Stimulated activated CD4-positive, alpha-beta T cell treated with anti-CD3 and anti-CD28 coated beads, Interleukin-15, amount 100 ng/mL, for 1 hour (primary cell): ENCODE results near the gene ZNF236.
"Not testable (repeated sequence)": the region's sequence is repeated elsewhere in the genome, so short reads cannot be mapped to it uniquely, and the experiment has no call there.

Experiments used
- DNase-seq, 2 donors: peaks; one replicate each; pipeline ENCODE4 v3.0.0-alpha.2; 2020; ENCODE audit warnings: low read depth in 1 of 2, low spot score in 1 of 2

Gene ZNF236

GRCh38 chr18:77002496-77002895 lies 180.1 kb downstream of the ZNF236 start:
- no peak for DNase-seq

GRCh38 chr18:77003316-77003715 lies 181.0 kb downstream of the ZNF236 start:
- no peak for DNase-seq

- DNase-seq: no peak
Measured at GRCh38 chr18:77004555-77005380, 182.4 kb downstream of the ZNF236 start.

GRCh38 chr18:77005651-77006195 lies 183.4 kb downstream of the ZNF236 start:
- DNase-seq: no peak

GRCh38 chr18:77006305-77007175 lies 184.2 kb downstream of the ZNF236 start:
- no peak for DNase-seq

- no peak for DNase-seq
Measured at GRCh38 chr18:77007251-77007650, 184.9 kb downstream of the ZNF236 start.

GRCh38 chr18:77008006-77008405 lies 185.6 kb downstream of the ZNF236 start:
- no peak for DNase-seq

- DNase-seq: no peak
Measured at GRCh38 chr18:77008576-77009315, 186.4 kb downstream of the ZNF236 start.

- DNase-seq: no peak
Measured at GRCh38 chr18:77009675-77010074, 187.3 kb downstream of the ZNF236 start.

GRCh38 chr18:77012120-77012519 lies 189.8 kb downstream of the ZNF236 start:
- no peak for DNase-seq

- no peak for DNase-seq
Measured at GRCh38 chr18:77012806-77013541, 190.6 kb downstream of the ZNF236 start.

- no peak for DNase-seq
Measured at GRCh38 chr18:77013811-77014521, 191.6 kb downstream of the ZNF236 start.

GRCh38 chr18:77014538-77014937 lies 192.2 kb downstream of the ZNF236 start:
- no peak for DNase-seq

- no peak for DNase-seq
Measured at GRCh38 chr18:77015169-77015568, 192.8 kb downstream of the ZNF236 start.

- DNase-seq: no peak
Measured at GRCh38 chr18:77015771-77016710, 193.7 kb downstream of the ZNF236 start.

GRCh38 chr18:77016936-77017335 lies 194.6 kb downstream of the ZNF236 start:
- no peak for DNase-seq

- DNase-seq: no peak
Measured at GRCh38 chr18:77017355-77017754, 195.0 kb downstream of the ZNF236 start.

- DNase-seq: not testable (repeated sequence)
Measured at GRCh38 chr18:77018650-77019049, 196.3 kb downstream of the ZNF236 start.

- DNase-seq: no peak
Measured at GRCh38 chr18:77019641-77020040, 197.3 kb downstream of the ZNF236 start.
